ENCODE data around the gene BMP2. TPM values are rescaled to one million over a fixed set of nuclear protein-coding genes. Genes with fewer than 3 reads are reported as not detected.

Gene BMP2
- total RNA-seq, 6 donors from 2014 or later: 11.5 to 90.0 (median 29.2) TPM

DNA sequence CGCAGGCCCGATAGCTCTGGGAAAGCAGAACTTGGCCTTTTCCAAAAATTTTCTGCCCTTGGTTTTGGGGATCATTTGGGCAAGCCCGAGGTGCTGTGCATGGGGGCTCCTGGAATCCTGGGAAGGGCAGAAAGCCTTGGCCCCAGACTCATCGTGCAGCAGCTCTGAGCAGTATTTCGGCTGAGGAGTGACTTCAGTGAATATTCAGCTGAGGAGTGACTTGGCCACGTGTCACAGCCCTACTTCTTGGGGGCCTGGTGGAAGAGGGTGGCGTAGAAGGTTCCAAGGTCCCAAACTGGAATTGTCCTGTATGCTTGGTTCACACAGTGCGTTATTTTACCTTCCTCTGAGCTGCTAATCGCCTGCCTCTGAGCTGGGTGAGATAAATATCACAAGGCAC, 1.1 kb upstream of the BMP2 start:
- Histone ChIP-seq H3K27me3 (no peaks in the 10 kb centered on the region), H3K4me3 (no peak overlapping the region), H3K4me1 (peaks cover 8 to 46% (median 14%) of the 10 kb centered on the region in 4 donors), H3K27ac (peak overlapping the region in 2 of 4 donors; percentile 13 to 26), H3K9me3 (no peaks in the 10 kb centered on the region), H3K36me3 (no peaks in the 10 kb centered on the region)
- ATAC-seq (ENCODE audit: low FRiP score in 2 of 2) (no peak), DNase-seq (no peak)
- 76 to 81% methylated on average over 9 of the region's 9 CpGs for WGBS, 2 donors
- no peak for TF ChIP-seq POLR2AphosphoS5 (IDR thresholded peaks at IDR 0.05)
- no peak for TF ChIP-seq POLR2A (IDR thresholded peaks at IDR 0.05)
- TF ChIP-seq EP300 (IDR thresholded peaks at IDR 0.05): no peak
- TF ChIP-seq, protein P1, sequence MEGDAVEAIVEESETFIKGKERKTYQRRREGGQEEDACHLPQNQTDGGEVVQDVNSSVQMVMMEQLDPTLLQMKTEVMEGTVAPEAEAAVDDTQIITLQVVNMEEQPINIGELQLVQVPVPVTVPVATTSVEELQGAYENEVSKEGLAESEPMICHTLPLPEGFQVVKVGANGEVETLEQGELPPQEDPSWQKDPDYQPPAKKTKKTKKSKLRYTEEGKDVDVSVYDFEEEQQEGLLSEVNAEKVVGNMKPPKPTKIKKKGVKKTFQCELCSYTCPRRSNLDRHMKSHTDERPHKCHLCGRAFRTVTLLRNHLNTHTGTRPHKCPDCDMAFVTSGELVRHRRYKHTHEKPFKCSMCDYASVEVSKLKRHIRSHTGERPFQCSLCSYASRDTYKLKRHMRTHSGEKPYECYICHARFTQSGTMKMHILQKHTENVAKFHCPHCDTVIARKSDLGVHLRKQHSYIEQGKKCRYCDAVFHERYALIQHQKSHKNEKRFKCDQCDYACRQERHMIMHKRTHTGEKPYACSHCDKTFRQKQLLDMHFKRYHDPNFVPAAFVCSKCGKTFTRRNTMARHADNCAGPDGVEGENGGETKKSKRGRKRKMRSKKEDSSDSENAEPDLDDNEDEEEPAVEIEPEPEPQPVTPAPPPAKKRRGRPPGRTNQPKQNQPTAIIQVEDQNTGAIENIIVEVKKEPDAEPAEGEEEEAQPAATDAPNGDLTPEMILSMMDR (IDR thresholded peaks at IDR 0.05): no peak

DNA sequence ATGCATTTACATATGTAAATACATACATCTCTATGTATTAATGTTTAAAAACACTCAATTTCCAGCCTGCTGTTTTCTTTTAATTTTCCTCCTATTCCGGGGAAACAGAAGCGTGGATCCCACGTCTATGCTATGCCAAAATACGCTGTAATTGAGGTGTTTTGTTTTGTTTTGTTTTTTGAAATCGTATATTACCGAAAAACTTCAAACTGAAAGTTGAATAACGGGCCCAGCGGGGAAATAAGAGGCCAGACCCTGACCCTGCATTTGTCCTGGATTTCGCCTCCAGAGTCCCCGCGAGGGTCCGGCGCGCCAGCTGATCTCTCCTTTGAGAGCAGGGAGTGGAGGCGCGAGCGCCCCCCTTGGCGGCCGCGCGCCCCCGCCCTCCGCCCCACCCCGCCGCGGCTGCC, 355 bp upstream of the BMP2 start:
- Histone ChIP-seq H3K4me3 (peak overlapping the region; percentile 12 to 85 (median 82)), H3K27ac (peak overlapping the region; percentile 13 to 90 (median 50))
- no peak for DNase-seq

DNA sequence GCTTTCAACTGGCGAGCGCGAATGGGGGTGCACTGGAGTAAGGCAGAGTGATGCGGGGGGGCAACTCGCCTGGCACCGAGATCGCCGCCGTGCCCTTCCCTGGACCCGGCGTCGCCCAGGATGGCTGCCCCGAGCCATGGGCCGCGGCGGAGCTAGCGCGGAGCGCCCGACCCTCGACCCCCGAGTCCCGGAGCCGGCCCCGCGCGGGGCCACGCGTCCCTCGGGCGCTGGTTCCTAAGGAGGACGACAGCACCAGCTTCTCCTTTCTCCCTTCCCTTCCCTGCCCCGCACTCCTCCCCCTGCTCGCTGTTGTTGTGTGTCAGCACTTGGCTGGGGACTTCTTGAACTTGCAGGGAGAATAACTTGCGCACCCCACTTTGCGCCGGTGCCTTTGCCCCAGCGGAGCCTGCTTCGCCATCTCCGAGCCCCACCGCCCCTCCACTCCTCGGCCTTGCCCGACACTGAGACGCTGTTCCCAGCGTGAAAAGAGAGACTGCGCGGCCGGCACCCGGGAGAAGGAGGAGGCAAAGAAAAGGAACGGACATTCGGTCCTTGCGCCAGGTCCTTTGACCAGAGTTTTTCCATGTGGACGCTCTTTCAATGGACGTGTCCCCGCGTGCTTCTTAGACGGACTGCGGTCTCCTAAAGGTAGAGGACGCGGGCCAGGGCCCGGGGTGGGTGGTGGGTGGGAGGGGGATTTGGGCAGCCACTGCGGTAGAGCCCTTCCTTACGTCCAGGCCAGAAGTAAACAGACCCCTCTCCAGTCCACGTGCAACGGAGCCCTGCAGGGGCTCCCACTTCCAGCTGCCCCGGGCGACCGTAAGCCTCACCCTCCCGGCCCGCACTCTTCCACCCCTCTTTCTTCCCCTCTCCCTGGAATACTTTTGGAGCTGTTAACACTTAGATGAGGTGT, 998 bp downstream of the BMP2 start:
- H3K36me3 ChIP-seq: peaks cover 0 to 3% (median 0%) of the 10 kb centered on the region in 4 donors
- 4% methylated on average over 9 to 55 of the region's 70 CpGs for WGBS, 2 donors
- ATAC-seq (ENCODE audit: low FRiP score in 2 of 2) (peak in 1 of 2 donors; percentile 54), DNase-seq (peak; percentile 29 to 46)
- TF ChIP-seq POLR2A (IDR thresholded peaks at IDR 0.05) (no peak), POLR2AphosphoS5 (IDR thresholded peaks at IDR 0.05) (no peak), EP300 (IDR thresholded peaks at IDR 0.05) (no peak)
- TF ChIP-seq, protein P1 (IDR thresholded peaks at IDR 0.05): no peak
- no peaks in the 10 kb centered on the region for H3K9me3 ChIP-seq
- H3K27me3 ChIP-seq: no peaks in the 10 kb centered on the region
- peak overlapping the region; percentile 75 to 85 (median 82) for H3K4me3 ChIP-seq
- peak overlapping the region; percentile 76 to 90 (median 82) for H3K27ac ChIP-seq
- peaks cover 8 to 46% (median 16%) of the 10 kb centered on the region in 4 donors for H3K4me1 ChIP-seq

More for the DNA sequence above, 355 bp upstream of the BMP2 start:
- Histone ChIP-seq H3K27me3 (no peaks in the 10 kb centered on the region), H3K4me1 (peaks cover 8 to 46% (median 14%) of the 10 kb centered on the region in 4 donors), H3K9me3 (no peaks in the 10 kb centered on the region), H3K36me3 (no peaks in the 10 kb centered on the region)
- no peak for TF ChIP-seq POLR2A (IDR thresholded peaks at IDR 0.05)
- TF ChIP-seq, protein P1 (IDR thresholded peaks at IDR 0.05): no peak
- no peak for TF ChIP-seq EP300 (IDR thresholded peaks at IDR 0.05)
- TF ChIP-seq POLR2AphosphoS5 (IDR thresholded peaks at IDR 0.05): no peak
- WGBS, 2 donors: 1 to 2% methylated on average over 14 to 21 of the region's 26 CpGs
- ATAC-seq (ENCODE audit: low FRiP score in 2 of 2): no peak

DNA sequence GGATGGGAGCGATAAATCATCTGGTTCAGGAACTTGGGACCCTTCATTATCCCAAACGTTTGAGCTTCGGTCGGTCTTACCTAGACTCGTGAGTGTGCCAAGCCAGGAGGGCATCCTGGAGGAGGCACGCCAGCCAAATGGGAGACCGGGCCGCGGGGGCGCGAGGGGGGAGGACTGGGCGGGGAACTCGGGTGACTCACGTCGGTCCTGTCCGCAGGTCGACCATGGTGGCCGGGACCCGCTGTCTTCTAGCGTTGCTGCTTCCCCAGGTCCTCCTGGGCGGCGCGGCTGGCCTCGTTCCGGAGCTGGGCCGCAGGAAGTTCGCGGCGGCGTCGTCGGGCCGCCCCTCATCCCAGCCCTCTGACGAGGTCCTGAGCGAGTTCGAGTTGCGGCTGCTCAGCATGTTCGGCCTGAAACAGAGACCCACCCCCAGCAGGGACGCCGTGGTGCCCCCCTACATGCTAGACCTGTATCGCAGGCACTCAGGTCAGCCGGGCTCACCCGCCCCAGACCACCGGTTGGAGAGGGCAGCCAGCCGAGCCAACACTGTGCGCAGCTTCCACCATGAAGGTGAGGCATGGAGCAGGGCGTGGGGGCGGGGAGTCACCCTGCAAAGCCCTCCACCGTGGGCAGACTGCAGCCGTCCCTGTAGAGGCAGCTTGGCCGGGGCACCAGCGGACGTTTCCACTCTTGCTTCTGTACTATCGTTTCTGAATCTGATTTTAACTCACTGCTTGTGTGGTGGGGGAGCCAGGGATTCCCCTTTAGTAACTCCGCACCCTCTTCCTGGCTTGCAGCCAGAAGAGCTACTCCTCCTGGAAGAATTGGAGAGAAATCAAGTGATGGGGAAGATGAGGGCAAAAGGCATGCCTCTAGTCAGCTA, 2.7 kb downstream of the BMP2 start:
- Histone ChIP-seq H3K36me3 (peaks cover 0 to 3% (median 0%) of the 10 kb centered on the region in 4 donors), H3K9me3 (no peaks in the 10 kb centered on the region), H3K4me3 (peak overlapping the region; percentile 41 to 85 (median 82)), H3K27ac (peak overlapping the region; percentile 18 to 70 (median 42)), H3K27me3 (no peaks in the 10 kb centered on the region), H3K4me1 (peaks cover 8 to 46% (median 16%) of the 10 kb centered on the region in 4 donors)
- WGBS, 2 donors: 3 to 5% methylated on average over 19 to 46 of the region's 55 CpGs
- DNase-seq (peak; percentile 82 to 93), ATAC-seq (ENCODE audit: low FRiP score in 2 of 2) (peak; percentile 45 to 79)
- TF ChIP-seq, protein P1 (IDR thresholded peaks at IDR 0.05): no peak
- TF ChIP-seq EP300 (IDR thresholded peaks at IDR 0.05) (no peak), POLR2A (IDR thresholded peaks at IDR 0.05) (peak in 1 of 4 donors; percentile 4)

Measured in upper lobe of left lung (tissue), 6 donors.